T-helper 9 cell (primary cell): ENCODE data around the gene OSBPL3.
"Not testable (repeated sequence)": the region's sequence is repeated elsewhere in the genome, so short reads cannot be mapped to it uniquely, and the experiment has no call there.

Experiments used
- DNase-seq: peaks from one replicate; pipeline ENCODE4 v3.0.0-alpha.2; 2020

OSBPL3 gene

DNA sequence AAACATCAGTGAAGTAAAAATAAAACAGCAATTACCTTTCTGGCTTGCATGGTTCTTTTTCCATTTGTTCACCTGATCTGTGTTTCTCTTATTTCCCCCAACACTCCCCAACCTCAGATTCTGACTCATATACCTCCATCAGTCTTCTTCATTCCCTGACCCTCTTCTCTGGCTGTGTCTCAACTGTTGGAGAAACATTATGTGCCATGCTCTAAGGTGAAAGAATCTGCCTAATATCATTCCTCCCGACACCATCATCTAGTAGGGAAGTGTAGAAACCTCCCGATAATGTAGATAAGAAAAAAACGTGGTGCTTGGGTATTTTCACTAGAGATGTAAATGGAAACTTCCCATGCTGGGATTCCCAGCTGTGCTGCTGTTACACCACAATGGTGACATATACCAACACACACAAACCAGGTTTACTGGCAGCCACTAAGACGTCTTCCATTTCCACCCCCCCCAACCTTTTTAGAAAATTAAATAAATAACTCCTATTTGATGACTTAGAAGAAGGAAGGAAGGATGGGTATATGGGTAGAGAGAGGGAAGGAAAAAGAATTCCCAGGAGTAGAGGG is 63.4 kb downstream of the OSBPL3 start:
- no peak for DNase-seq

DNA sequence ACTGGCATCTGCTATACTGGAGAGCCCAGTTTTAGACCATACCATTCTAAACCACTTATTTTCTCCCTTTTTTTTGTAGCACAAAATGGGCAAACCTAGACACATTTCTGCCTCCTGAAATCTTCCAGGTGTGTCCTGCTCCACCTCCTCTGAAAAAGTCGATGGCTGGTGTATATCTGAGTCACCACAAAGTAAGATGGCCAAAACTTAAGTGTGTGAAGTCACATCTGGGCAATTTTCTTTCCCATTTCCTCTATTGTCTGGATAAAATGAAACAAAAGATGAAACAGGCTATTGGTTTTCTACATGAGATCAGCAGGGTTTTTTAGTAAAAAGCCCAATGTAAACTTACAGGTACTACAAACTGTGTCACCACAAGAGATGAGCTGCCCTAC is 65.5 kb downstream of the OSBPL3 start:
- no peak for DNase-seq

DNA sequence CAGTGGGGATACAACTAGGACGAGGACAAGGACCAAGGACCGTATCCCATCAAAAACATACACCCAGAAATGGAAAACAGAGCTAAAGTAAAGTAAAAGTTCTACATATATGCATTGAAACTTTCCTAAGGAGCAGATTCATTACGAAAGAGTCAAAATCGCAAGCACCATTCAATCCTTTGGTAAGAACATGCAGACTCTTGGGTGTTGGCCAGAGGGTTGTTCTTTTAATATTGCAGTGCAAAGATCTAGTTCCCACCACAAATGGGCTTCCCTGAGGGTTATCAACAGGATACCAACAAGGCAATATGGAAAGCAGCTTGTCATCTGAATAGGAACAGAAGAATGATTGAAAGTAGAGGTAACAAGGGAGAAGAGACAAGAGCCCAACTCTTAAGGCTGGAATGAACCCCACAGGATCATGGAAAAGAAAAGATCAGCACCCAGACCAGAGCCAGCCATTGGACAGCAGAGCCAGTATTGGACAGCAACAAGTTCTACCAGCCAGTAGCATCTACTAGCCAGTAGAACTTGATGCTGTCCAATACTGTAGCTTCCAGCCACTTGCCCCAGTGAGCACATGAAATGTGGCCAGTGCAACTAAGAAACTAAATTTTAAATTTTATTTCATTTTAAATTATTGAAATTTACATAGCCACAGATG is 66.0 kb downstream of the OSBPL3 start:
- no peak for DNase-seq

DNA sequence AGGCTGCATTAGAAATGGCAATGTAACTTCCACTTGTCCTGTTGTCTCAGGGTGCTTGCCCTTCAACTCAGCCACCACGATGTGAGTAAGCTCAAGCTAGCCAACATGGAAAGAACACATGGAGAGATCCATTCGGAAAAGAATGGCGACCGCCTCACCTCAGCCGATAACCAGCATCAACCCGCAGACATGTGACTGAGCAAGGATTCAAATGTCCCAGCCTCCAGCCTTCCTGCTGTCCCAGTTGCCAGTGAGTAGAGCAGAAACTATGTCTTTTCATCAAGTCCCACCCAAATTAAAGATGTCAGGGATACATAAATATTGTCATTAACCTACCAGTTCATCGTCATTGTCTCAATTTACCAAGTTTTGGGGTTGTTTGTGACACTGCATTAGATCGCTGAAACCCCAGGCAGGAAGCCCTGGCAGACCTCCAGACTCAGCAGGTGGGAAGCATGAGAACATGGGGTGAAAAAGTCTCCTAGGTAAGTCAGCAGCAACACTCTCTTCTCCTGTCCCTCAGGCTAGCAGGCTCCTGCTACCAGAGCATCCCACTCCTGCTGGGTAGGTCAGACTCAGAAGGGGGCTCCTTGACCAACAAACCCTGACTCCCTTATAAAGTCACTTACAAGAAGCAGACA is 67.0 kb downstream of the OSBPL3 start:
- no peak for DNase-seq

DNA sequence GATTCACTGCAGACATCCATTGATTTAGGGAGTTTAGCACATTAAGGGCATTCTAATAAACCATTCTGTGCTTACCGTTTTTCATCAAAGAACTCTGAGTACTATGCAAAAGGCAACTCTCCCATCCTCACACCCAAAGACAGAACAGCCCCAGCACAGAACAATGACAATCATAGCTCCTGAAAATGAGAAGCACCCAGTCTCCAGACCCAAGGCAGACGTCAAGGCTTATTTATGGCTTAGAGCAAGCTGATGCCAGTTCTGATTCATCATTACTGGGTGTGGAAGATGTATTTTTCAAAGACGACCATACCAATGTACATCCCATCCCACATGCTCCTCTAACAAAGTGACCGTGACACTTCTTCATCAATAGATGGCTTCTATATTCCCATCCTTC is 67.6 kb downstream of the OSBPL3 start:
- no peak for DNase-seq

DNA sequence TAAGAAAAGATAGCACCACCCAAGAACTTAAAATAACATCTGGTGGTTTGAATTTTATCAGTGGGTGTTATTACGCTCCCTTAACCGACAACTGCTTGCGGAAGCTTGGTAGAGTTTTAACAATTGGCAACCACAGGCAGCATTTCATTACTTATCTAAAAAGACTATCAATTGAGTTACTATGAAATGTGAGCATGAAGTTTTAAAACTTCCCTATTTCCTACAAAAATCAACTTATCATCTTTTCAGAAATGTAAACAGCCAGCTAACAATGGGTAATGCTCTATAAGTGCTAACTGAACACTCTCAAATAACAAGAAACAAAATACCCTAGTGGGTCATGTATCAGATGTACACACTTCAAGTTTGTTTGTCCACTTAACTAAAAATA is 68.8 kb downstream of the OSBPL3 start:
- no peak for DNase-seq

DNA sequence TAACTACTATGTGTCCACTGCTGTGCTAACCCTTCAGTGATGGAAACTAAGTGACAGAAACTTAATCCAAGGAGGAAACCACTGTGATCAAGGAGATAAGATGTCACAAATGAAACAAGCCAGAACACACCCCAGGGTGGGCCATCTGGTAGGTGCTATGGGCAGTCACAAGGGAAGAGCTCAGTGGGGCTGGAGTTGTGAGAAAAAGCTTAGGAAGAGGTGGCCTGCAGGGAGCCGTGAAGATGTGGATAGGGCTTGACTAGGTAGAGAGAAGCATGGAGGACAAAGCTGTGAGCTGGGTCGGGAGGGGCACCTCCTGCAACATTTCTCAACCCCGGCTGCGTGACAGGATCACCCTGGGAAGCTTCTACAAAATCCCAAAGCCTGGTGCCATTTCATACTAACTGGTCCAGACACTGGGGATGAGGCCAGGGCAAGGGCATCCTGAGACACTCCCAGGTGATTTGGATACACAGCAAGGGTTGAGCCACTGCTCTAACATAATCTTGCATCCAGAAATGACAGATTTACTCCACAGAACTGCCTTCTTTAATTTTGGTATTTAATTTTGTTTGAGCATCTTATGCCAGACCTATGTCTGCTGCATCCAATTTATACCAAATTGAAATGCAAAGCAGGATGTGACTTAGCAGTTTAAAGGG is 69.3 kb downstream of the OSBPL3 start:
- no peak for DNase-seq

DNA sequence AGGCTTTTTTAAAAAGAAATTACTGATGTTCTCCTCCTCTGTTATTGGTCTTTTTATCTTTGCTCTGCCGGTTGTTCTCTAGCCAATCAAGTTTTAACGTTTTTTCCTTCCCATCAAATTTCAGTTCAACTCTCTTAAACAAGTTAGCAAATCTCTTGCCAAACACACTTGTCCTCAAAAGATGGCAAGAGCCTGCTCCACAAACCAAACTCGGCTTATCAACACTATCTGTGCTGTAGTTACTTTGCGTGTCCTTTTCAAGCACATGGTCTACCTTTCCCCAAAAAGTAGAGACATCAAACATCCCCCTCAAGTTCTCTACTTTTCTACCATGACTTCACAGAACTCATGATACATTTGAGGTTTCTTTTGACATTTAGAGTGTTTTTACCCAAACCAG is 71.3 kb downstream of the OSBPL3 start:
- no peak for DNase-seq

DNA sequence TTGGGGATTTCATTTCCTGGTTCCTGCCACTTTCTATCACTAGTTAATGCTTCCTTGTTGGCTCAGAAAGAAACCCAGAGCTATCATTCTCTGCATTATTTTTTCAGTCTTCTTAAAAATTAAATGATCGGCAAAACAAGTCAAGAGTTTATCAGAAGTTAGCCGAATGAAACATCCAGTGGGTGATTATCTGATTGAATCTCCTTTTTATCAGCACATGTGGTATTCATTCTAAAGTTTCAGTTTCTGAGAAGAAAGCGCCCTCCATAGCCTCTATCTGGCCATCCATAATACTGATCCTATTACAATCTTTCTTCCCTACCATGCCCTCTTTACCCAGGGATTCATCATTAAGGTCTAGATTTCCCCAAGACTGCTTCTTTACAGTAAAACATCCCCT is 71.8 kb downstream of the OSBPL3 start:
- DNase-seq, result no peak

DNA sequence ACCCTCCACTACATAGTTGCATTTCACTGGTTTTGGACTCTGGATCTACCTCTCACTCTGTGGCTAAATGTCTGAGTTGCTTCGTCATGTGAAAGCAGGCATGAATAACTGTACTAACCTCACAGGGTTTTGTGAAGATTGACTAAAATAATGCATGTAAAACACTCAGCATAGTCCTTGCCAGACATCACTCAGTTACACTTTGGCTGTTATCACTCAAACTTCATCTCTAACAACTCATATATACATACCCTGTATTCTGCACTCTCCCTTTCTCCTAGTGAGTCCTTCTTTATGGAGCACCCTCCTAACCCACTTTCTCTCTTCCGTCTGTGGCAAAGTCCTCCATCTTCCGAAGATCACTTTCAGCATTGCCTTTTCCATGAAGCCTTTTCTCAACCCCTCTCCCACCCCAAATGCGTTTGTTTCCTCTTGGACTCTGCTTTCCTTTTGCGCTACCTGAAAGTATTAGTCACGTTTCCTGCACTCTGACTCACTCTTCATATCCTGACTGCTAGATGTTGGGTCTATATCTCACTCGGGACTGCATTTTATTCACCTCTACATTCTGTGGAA is 72.6 kb downstream of the OSBPL3 start:
- no peak for DNase-seq

DNA sequence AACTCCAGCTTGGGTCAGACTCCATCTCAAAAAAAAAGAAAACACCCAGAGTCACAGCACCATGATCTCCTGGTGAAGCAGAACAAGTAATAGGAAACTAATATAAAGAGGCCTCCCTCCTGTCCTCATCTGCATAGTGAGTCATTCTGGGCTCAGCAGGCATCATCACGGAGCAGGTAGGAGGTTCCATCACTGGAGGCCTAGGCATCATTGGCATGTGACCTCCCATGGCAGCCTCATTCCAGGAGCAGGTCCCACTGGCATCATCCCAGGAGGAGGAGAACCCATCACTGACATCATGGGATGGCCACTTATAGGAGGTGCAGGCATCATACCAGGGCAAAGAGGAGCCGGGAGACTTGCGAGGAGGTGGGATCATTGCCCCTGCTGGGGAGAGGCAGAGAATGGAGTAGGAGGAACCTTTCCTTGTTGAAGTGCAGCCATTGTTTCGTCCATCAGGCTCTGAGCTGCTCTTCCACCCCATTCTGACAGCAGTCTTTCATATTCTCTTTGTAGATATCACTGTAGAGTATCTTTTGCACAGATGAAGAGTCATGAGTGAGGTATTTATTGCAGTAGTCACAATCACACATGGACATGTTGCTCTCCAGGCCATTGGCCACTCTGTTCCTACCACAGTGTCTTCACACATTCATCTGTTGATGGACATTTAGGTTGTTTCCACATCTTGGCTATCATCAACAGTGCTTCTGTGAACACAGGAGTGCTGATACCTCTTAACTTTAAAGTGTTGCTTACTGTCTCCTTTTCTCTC is 73.8 kb downstream of the OSBPL3 start:
- no peak for DNase-seq

DNA sequence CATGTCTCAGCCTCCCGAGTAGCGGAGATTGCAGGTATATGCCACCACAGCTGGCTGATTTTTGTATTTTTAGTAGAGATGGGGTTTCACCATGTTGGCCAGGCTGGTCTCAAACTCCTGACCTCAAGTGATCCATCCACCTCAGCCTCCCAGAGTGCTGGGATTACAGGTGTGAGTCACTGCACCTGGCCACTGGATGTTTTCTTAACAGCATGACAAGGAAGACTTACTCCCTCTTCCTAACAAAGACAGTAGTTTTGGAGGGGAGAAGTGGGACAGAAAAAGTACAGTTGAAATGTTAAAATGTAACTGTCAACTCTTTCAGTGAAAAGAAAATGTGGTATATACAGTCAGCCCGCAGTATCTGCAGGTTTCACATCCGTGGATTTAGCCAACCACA is 76.0 kb downstream of the OSBPL3 start:
- not testable (repeated sequence) for DNase-seq

DNA sequence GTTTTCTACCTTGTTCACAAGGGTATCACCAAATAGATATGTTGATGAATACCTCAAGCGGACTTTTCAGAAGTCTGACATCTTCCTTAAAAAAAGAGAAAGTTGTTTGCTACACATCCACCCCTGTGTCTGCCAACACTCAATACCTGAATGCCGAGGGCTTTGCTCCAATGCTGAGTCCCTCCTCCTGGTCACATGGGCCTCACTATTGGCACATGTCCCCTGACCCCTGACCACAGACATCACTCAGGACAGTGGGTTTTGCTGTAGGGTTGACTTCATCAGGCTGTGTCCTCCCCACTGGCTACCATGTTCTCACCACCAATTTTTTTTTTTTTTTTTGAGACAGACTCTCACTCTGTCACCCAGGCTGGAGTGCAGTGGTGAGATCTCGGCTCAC is 76.4 kb downstream of the OSBPL3 start:
- DNase-seq, result no peak

DNA sequence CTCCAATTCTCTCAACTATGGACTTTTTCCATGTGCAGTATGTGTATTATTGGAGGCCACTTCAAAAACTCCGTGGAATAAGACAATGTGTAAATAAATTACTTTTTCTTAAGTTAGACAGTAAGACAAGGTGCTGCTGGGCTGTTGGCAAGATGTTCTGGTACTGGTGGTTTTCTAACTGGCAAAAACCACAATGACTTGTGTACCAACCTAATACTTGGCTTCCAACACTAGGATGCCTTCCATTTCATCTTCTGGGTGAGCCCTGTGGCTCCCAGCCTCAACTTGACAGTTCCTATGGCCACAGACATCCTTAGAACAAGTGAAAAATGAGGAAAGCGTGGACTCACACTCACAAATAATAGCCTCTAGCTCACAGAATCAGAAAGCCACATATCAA is 77.0 kb downstream of the OSBPL3 start:
- no peak for DNase-seq

DNA sequence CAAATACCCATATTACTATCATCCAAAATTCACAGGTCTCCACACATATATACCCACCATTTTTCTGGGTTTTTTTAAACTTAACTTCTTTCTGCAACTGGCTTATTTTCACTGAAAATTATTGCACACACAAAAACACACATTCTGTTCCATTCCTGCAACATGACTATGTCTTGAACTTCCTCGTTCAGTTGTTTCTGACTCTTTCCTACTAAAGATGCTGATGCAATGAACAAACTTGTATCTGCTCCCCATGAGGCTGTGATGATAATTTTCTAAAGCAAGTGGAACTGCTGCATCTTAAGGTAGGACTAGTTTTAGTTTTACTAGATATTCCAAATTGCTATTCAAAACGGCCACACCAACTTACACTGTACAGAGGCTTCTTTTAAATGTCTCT is 77.7 kb downstream of the OSBPL3 start:
- DNase-seq, result no peak

DNA sequence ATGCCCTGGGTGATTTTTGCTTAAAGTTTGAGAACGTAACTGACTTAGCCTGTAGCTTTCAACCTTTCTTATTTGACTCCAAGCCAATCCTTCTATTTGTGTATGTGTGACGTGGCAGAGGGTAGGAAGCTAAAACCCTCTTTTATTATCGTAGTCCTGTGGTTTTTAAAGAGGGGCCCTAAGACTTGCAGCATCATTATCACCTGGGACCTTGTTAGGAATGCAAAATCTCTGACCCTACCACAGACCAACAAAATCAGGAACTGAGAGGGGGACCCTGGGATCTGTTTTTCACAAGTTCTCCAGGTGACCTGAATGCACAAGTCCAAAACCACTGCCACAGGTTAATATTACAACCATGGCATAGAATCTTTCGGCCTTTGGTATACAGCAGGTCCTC is 80.1 kb downstream of the OSBPL3 start:
- DNase-seq, result no peak

DNA sequence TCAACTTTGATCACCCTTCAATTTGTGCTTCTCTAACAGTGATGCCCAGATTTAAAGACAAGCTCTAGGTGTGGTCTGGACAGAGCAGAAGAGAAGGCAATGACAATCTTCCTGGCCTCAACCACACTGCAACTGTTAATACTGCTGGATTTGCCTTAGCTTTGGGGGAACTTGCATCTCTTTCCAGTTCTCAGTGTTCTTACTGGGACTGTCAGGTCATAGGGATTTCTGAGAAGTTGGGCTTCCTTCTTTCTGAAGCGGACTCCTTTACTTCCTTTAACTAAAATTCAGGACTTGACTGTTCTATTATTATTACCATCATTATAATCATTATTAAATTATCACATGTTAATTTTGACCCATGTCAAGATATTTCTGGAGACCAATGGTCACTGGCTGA is 80.8 kb downstream of the OSBPL3 start:
- DNase-seq, result no peak

DNA sequence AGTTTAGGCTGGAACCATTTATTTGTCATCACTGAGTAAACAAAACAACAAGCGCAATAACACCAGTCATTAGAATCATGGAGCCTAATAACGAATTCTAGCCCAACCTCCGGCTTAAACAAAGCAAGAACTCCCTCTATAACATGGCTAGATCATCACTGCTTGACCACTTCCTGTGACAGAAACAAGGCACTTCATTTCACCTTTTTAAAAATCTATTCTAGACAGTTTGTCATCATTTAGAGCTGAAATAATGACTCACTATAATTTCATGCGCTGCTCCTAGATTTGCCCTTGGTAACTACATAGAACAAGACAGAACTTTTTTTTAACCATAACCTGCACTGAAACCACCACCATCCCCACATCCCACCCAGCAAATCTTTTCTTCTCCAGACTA is 81.3 kb downstream of the OSBPL3 start:
- no peak for DNase-seq

DNA sequence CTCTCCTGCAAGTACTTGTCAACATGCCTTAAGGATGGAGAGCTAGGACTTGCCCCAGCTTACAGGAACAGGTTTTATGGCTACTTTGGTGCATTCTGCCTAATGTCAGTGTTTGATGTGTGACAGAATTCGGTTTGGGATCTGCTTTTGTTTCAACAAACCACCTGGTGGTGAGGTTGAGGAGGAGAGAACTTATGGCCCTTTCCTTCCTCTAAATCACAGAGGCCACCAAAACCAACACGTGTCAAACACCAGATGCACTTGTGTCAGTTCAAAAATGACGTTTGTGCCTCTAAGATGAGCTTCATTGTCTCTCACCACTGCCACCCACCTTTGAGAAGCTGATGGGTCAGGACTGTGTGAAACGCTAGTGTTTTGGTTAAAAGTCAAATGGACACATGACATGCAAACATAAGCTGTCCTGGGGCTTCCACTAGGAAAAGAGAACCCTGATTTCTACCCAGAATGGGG is 83.9 kb downstream of the OSBPL3 start:
- DNase-seq, result no peak

DNA sequence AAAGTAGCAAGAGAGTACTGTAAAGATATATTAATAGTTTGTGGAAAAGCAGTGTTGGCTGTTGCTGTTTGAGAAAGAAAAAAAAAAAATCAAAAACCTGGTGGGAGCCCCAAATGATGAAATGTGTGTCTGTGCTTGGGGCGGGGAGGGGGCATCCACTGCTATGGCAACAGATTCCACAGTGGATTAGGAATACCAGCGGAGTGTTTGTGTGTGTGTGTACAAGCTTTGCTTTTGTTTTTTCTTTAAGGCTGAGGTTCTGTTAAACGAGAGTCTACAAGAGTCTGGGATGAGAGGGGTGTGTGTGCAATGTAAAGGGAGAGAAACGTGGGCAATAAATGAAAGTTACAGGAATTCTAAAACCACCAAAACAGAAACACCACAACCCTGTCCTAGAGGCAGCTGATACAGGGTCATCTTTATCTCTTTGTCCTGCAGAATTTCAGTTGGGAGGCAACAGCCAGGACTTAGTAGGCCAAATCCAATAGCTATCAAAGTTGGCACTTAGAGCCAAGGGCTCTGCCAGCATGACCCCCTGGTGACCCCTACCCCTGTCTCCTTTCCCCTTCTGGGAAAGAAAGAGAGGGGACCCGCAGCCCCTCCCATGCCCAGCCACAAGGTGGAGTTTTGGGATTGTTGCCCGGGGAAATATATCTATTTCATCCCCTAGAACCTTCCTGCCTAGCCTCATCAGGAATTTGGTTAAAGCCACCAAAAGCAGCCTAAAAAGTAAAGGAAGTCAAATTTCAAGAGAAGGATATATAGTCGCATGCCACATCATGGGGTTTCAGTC is 85.4 kb downstream of the OSBPL3 start:
- no peak for DNase-seq

DNA sequence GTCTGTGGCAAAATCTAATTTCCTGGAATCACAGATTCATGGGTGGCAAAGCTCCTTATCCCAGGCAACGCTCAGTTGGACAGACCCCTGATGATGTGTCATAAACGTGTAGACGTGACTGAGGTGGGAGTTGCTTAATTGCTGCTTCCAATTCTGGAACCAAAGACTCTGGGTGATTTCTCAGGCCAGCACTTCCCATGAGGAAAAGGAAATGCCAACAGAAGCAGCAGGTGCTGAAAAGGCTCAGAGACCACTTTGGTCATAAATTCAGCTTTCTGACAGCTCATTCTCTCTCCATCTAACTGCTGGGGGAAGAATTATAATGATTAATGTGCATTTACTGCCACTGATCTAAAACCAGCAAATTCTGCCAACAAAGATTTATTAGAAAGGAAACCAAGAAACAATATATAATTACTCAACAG is 88.7 kb downstream of the OSBPL3 start:
- no peak for DNase-seq

DNA sequence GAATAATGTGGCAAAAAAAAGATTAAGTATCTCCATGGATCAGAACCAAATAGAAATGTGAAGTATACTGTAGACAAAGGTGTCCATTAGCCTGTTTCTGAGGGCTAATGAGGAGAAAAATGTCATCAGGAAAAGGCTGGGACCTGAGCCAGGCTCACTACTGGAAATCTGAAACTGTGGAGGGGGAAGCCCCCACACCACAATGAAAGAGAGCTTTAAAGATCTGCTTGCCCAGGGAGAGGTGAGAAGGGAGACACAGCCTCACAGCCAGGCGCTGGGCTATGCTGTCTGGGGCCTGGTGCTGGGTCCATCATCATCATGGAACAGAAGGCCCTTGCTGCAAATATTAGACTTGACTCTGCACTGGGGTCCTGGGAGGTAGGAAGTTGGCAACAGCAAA is 90.4 kb downstream of the OSBPL3 start:
- no peak for DNase-seq
